Keratinocyte (primary cell): Measurements from ENCODE around the gene AQR. TPM values are rescaled to one million over a fixed set of nuclear protein-coding genes. Genes with fewer than 3 reads are reported as not detected.

Source experiments
- DNase-seq: peaks from one replicate; pipeline ENCODE4 v3.0.0-alpha.2; 2011; ENCODE audit warnings: low read depth, missing footprints, low spot score
- FAIRE-seq: peaks from 2 replicates; lab custom pipeline; 2011; peaks lifted over from hg19 to GRCh38; lab: Jason Lieb, UNC
- H2AFZ ChIP-seq: 2 replicates; pipeline ENCODE4 v1.6.0; 2012; ENCODE audit warnings: low read length, control low read depth, inconsistent platforms; ENCODE audit not compliant: control insufficient read depth
- H3K27ac ChIP-seq: 2 replicates; pipeline ENCODE4 v1.5.1; 2011; ENCODE audit warnings: low read length; ENCODE audit not compliant: control insufficient read depth, insufficient read depth
- H3K27me3 ChIP-seq: 3 replicates; pipeline ENCODE4 v1.6.0; 2011; ENCODE audit warnings: low read length; ENCODE audit not compliant: control insufficient read depth, insufficient read depth; ENCODE audit errors: extremely low read depth
- H3K36me3 ChIP-seq, 2 experiments: 2 replicates in 1 of 2; 3 replicates in 1 of 2; pipeline ENCODE4 v1.5.1; 2011; ENCODE audit warnings: low read length in 2 of 2, mild to moderate bottlenecking in 1 of 2; ENCODE audit not compliant: control insufficient read depth in 2 of 2, insufficient read depth in 2 of 2; ENCODE audit errors: extremely low read depth in 1 of 2
- H3K4me1 ChIP-seq: 3 replicates; pipeline ENCODE4 v1.5.1; 2011; ENCODE audit warnings: low read length; ENCODE audit not compliant: control insufficient read depth, insufficient read depth; ENCODE audit errors: extremely low read depth
- H3K4me2 ChIP-seq: 3 replicates; pipeline ENCODE4 v1.6.0; 2011; ENCODE audit warnings: low read depth, low read length; ENCODE audit not compliant: control insufficient read depth, insufficient read depth; ENCODE audit errors: extremely low read depth
- H3K4me3 ChIP-seq, 3 experiments: fragments of 200-600 bp in 1 of 3; sonication (generic) in 1 of 3; 2 replicates in 2 of 3; 3 replicates in 1 of 3; pipeline ENCODE4 v1.5.1; 2011 to 2016; ENCODE audit warnings: low read length in 3 of 3, mild to moderate bottlenecking in 3 of 3, control low read depth in 2 of 3, inconsistent platforms in 1 of 3, low read depth in 1 of 3, mixed read lengths in 1 of 3, mixed run types in 1 of 3, moderate library complexity in 1 of 3; ENCODE audit not compliant: control insufficient read depth in 2 of 3, insufficient read depth in 2 of 3; ENCODE audit errors: extremely low read depth in 1 of 3
- H3K79me2 ChIP-seq: 2 replicates; pipeline ENCODE4 v1.6.0; 2012; ENCODE audit warnings: low read length; ENCODE audit not compliant: control insufficient read depth, insufficient read depth
- H3K9ac ChIP-seq: 3 replicates; pipeline ENCODE4 v1.6.0; 2011; ENCODE audit warnings: low read length; ENCODE audit not compliant: control insufficient read depth, insufficient read depth; ENCODE audit errors: extremely low read depth
- H3K9me1 ChIP-seq: 3 replicates; pipeline ENCODE4 v1.6.0; 2011; ENCODE audit warnings: low read length; ENCODE audit not compliant: control insufficient read depth, insufficient read depth; ENCODE audit errors: extremely low read depth
- H3K9me3 ChIP-seq: 2 replicates; pipeline ENCODE4 v1.5.1; 2012; ENCODE audit warnings: low read depth, low read length; ENCODE audit not compliant: control insufficient read depth
- H4K20me1 ChIP-seq: 3 replicates; pipeline ENCODE4 v1.6.0; 2011; ENCODE audit warnings: low read length; ENCODE audit not compliant: control insufficient read depth, insufficient read depth; ENCODE audit errors: extremely low read depth
- EZH2 ChIP-seq: IDR thresholded peaks from one replicate; pipeline ENCODE4 v1.6.1; 2012; ENCODE audit warnings: inconsistent platforms, mild to moderate bottlenecking, low read length, moderate library complexity
- dilution Hi-C: fragments of 300-500 bp; cut with MboI; formaldehyde crosslinking; loops from one replicate; pipeline ENCODE4 v1.7.0; 2020; ENCODE audit warnings: low sequenced_read_pairs; ENCODE audit not compliant: extremely low pct_ligation_motif_present
- polyA plus RNA-seq, 5 experiments: library from polyadenylated mRNA; depleted of rRNA in 3 of 5; stranded (reverse) in 3 of 5; stranded (forward) in 1 of 5; unstranded in 1 of 5; fragments of >200 nt; gene quantifications; 1 replicate in 1 of 5; 2 replicates in 3 of 5; 3 replicates in 1 of 5; pipeline versions ENCODE4 v1.2.1 to v1.2.3, GENCODE V29; 2011 to 2012; ENCODE audit warnings: missing spikeins in 2 of 5, low read depth in 1 of 5, low replicate concordance in 1 of 5
- TF ChIP-seq, protein P1 (sequence below), 3 experiments: IDR thresholded peaks in 1 of 3; conservative IDR thresholded peaks in 1 of 3; optimal IDR thresholded peaks in 1 of 3; 2 replicates in 2 of 3; 3 replicates in 1 of 3; pipeline versions ENCODE3 to v1.5.1; 2011; ENCODE audit warnings: low read length in 3 of 3, mild to moderate bottlenecking in 3 of 3, moderate library complexity in 2 of 3, control low read depth in 1 of 3, inconsistent platforms in 1 of 3; ENCODE audit not compliant: insufficient read depth in 2 of 3; ENCODE audit errors: extremely low read depth in 1 of 3

AQR gene
- polyA plus RNA-seq, 1 donor (not counting 4 experiments of a cell fraction or from before 2014, with no cell fraction given): 28.2 TPM

DNA sequence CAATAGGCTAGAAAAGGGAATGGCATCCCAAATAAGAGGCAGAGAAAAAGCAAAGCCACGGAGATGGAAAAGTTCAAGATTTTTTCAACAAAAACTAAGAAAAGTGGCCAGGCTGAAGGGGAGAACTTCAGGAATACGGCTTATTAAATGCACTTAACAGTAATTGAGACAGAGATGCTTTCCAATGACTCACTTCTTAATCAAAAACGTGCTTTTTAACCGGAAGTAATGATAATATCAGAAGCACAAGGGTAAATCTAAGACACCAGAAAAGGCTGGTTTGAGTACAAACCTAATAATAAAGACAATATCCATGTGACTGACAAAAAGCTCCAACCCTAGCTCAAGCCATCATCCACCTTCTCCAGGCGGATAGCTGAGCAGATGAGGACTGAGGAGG lies 149.4 kb downstream of the AQR start:
- dilution Hi-C loops: no loop called here

DNA sequence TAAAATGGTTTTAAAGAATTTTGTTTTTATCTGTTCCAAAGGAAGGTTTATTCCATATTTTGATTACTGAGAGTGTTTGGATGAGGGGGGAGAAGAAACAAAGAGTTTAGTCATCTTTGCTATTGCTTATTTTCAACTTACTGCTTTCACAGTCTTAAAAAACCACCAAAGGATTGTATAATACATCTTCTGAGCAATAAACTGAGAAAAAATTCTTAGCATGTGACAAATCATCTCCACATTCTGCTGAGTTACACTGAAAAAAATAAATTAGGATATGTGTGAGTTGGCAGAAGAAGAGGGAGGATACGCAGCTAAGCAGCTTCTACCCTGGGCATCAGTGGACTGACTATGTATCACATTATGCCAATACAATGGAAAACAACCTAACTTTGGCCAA lies 151.0 kb downstream of the AQR start:
- H3K4me2 ChIP-seq: no peak overlapping the region
- H3K9ac ChIP-seq: no peak overlapping the region
- no peak overlapping the region for H3K4me3 ChIP-seq
- no peaks in the 10 kb centered on the region for H3K4me1 ChIP-seq
- no peaks in the 10 kb centered on the region for H3K9me1 ChIP-seq
- H3K9me3 ChIP-seq: no peaks in the 10 kb centered on the region
- H3K27me3 ChIP-seq: no peaks in the 10 kb centered on the region
- H3K27ac ChIP-seq: no peak overlapping the region
- no peaks in the 10 kb centered on the region for H3K36me3 ChIP-seq
- FAIRE-seq (no peak), DNase-seq (no peak)
- H3K79me2 ChIP-seq: no peaks in the 10 kb centered on the region
- dilution Hi-C loops: no loop called here
- TF ChIP-seq EZH2: no peak
- TF ChIP-seq, protein P1, sequence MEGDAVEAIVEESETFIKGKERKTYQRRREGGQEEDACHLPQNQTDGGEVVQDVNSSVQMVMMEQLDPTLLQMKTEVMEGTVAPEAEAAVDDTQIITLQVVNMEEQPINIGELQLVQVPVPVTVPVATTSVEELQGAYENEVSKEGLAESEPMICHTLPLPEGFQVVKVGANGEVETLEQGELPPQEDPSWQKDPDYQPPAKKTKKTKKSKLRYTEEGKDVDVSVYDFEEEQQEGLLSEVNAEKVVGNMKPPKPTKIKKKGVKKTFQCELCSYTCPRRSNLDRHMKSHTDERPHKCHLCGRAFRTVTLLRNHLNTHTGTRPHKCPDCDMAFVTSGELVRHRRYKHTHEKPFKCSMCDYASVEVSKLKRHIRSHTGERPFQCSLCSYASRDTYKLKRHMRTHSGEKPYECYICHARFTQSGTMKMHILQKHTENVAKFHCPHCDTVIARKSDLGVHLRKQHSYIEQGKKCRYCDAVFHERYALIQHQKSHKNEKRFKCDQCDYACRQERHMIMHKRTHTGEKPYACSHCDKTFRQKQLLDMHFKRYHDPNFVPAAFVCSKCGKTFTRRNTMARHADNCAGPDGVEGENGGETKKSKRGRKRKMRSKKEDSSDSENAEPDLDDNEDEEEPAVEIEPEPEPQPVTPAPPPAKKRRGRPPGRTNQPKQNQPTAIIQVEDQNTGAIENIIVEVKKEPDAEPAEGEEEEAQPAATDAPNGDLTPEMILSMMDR (optimal IDR thresholded peaks at IDR 0.05 in 1 of 3, IDR thresholded peaks at IDR 0.05 in 1 of 3, conservative IDR thresholded peaks at IDR 0.05 in 1 of 3; ENCODE audit: extremely low read depth in 1 of 3, insufficient read depth in 2 of 3, low read length in 3 of 3): no peak
- H2AFZ ChIP-seq: no peak overlapping the region
- no peaks in the 10 kb centered on the region for H4K20me1 ChIP-seq

More for the DNA sequence above, 149.4 kb downstream of the AQR start:
- Histone ChIP-seq H3K4me1 (no peaks in the 10 kb centered on the region), H3K9ac (no peak overlapping the region), H3K27me3 (no peaks in the 10 kb centered on the region), H3K36me3 (no peaks in the 10 kb centered on the region), H3K4me3 (no peak overlapping the region), H4K20me1 (no peaks in the 10 kb centered on the region), H3K4me2 (no peak overlapping the region), H2AFZ (no peak overlapping the region), H3K9me3 (no peaks in the 10 kb centered on the region), H3K27ac (no peak overlapping the region), H3K9me1 (no peaks in the 10 kb centered on the region), H3K79me2 (no peaks in the 10 kb centered on the region)
- FAIRE-seq: no peak
- TF ChIP-seq, protein P1 (optimal IDR thresholded peaks at IDR 0.05 in 1 of 3, IDR thresholded peaks at IDR 0.05 in 1 of 3, conservative IDR thresholded peaks at IDR 0.05 in 1 of 3; ENCODE audit: extremely low read depth in 1 of 3, insufficient read depth in 2 of 3, low read length in 3 of 3): no peak
- no peak for TF ChIP-seq EZH2
- DNase-seq: no peak
